Measurements from ENCODE around the gene CD38. TPM values are rescaled to one million over a fixed set of nuclear protein-coding genes. Genes with fewer than 3 reads are reported as not detected.

The CD38 gene
- total RNA-seq, 1 donor from 2014 or later: 1.0 TPM

GRCh38 chr4:15901998-15902397 lies 123.9 kb downstream of the CD38 start:
- no peak for TF ChIP-seq EZH2 (IDR thresholded peaks at IDR 0.05; ENCODE audit: insufficient read depth, low read length)
- no peak for TF ChIP-seq CTCF (IDR thresholded peaks at IDR 0.05; ENCODE audit: insufficient read depth, low read depth, low read length)
- no peaks in the 10 kb centered on the region for H4K20me1 ChIP-seq (ENCODE audit: insufficient read depth, low read length)
- no peak overlapping the region for H3K4me3 Mint-ChIP-seq (ENCODE audit: unreplicated experiment)
- no peaks in the 10 kb centered on the region for H3K9me3 ChIP-seq (ENCODE audit: insufficient read depth, low read depth, low read length)
- no peak overlapping the region for H3K27ac Mint-ChIP-seq (ENCODE audit: unreplicated experiment)
- H3K27me3 ChIP-seq (ENCODE audit: insufficient read depth, low read length): no peaks in the 10 kb centered on the region
- peaks cover 3% of the 10 kb centered on the region for H3K4me1 Mint-ChIP-seq (ENCODE audit: low read depth, unreplicated experiment)
- FAIRE-seq (no peak), DNase-seq (ENCODE audit: low read depth) (no peak)
- peaks cover 8% of the 10 kb centered on the region for H3K36me3 Mint-ChIP-seq (ENCODE audit: low read depth, unreplicated experiment)
- no peak overlapping the region for H3K9ac ChIP-seq (ENCODE audit: low read length)
- peaks cover 3% of the 10 kb centered on the region for H3K9me3 Mint-ChIP-seq (ENCODE audit: unreplicated experiment)
- no peaks in the 10 kb centered on the region for H3K36me3 ChIP-seq (ENCODE audit: insufficient read depth, low read length)
- no peaks in the 10 kb centered on the region for H3K4me1 ChIP-seq (ENCODE audit: insufficient read depth, low read length)
- H3K4me3 ChIP-seq (ENCODE audit: insufficient read depth, low read depth, low read length): no peak overlapping the region
- no peaks in the 10 kb centered on the region for H3K79me2 ChIP-seq (ENCODE audit: insufficient read depth, low read length)
- no peak overlapping the region for H3K27ac ChIP-seq (ENCODE audit: low read depth, low read length)
- no peak overlapping the region for H2AFZ ChIP-seq (ENCODE audit: low read depth, low read length)
- H3K27me3 Mint-ChIP-seq (ENCODE audit: low read depth, unreplicated experiment): no peaks in the 10 kb centered on the region
- H3K4me2 ChIP-seq (ENCODE audit: low read length): no peak overlapping the region

- Histone ChIP-seq H2AFZ (ENCODE audit: low read depth, low read length) (no peak overlapping the region), H3K27me3 (ENCODE audit: insufficient read depth, low read length) (no peaks in the 10 kb centered on the region), H4K20me1 (ENCODE audit: insufficient read depth, low read length) (no peaks in the 10 kb centered on the region), H3K9me3 (ENCODE audit: insufficient read depth, low read depth, low read length) (no peaks in the 10 kb centered on the region), H3K9ac (ENCODE audit: low read length) (no peak overlapping the region), H3K27ac (ENCODE audit: low read depth, low read length) (no peak overlapping the region), H3K79me2 (ENCODE audit: insufficient read depth, low read length) (no peaks in the 10 kb centered on the region), H3K4me2 (ENCODE audit: low read length) (no peak overlapping the region), H3K4me3 (ENCODE audit: insufficient read depth, low read depth, low read length) (no peak overlapping the region), H3K4me1 (ENCODE audit: insufficient read depth, low read length) (no peaks in the 10 kb centered on the region), H3K36me3 (ENCODE audit: insufficient read depth, low read length) (no peaks in the 10 kb centered on the region)
- TF ChIP-seq CTCF (IDR thresholded peaks at IDR 0.05; ENCODE audit: insufficient read depth, low read depth, low read length) (no peak), EZH2 (IDR thresholded peaks at IDR 0.05; ENCODE audit: insufficient read depth, low read length) (no peak)
- H3K4me3 Mint-ChIP-seq (ENCODE audit: unreplicated experiment): no peak overlapping the region
- FAIRE-seq (no peak), DNase-seq (ENCODE audit: low read depth) (no peak)
- H3K27me3 Mint-ChIP-seq (ENCODE audit: low read depth, unreplicated experiment): no peaks in the 10 kb centered on the region
- H3K36me3 Mint-ChIP-seq (ENCODE audit: low read depth, unreplicated experiment): peaks cover 8% of the 10 kb centered on the region
- H3K4me1 Mint-ChIP-seq (ENCODE audit: low read depth, unreplicated experiment): peaks cover 3% of the 10 kb centered on the region
- H3K27ac Mint-ChIP-seq (ENCODE audit: unreplicated experiment): no peak overlapping the region
- peaks cover 3% of the 10 kb centered on the region for H3K9me3 Mint-ChIP-seq (ENCODE audit: unreplicated experiment)
Observed at GRCh38 chr4:15902746-15903145, 124.6 kb downstream of the CD38 start.

Other genes starting within 250 kb of the CD38 start
- 75.8 and 92.2 TPM in 2 replicates for gene FBXL5, start 123.0 kb upstream of the CD38 start, total RNA-seq
- 67.4 and 74.7 TPM in 2 replicates for gene FAM200B, start 96.5 kb upstream of the CD38 start, total RNA-seq
- 19.5 and 24.5 TPM in 2 replicates for gene BST1, start 75.3 kb upstream of the CD38 start, total RNA-seq
- gene FGFBP1, start 160.4 kb downstream of the CD38 start, total RNA-seq: not detected in 2 replicates
- not detected in 2 replicates for gene FGFBP2, start 184.8 kb downstream of the CD38 start, total RNA-seq

Data from astrocyte (in vitro differentiated cells and primary cell).